Activated CD4-positive, alpha-beta T cell treated with anti-CD3 and anti-CD28 coated beads for 24 hours (primary cell): ENCODE results near the gene H2BK1.

Experiments used
- DNase-seq, 2 donors: peaks; one replicate each; pipeline ENCODE4 v3.0.0-alpha.2; 2020; ENCODE audit warnings: low read depth in 2 of 2

H2BK1 gene

DNA sequence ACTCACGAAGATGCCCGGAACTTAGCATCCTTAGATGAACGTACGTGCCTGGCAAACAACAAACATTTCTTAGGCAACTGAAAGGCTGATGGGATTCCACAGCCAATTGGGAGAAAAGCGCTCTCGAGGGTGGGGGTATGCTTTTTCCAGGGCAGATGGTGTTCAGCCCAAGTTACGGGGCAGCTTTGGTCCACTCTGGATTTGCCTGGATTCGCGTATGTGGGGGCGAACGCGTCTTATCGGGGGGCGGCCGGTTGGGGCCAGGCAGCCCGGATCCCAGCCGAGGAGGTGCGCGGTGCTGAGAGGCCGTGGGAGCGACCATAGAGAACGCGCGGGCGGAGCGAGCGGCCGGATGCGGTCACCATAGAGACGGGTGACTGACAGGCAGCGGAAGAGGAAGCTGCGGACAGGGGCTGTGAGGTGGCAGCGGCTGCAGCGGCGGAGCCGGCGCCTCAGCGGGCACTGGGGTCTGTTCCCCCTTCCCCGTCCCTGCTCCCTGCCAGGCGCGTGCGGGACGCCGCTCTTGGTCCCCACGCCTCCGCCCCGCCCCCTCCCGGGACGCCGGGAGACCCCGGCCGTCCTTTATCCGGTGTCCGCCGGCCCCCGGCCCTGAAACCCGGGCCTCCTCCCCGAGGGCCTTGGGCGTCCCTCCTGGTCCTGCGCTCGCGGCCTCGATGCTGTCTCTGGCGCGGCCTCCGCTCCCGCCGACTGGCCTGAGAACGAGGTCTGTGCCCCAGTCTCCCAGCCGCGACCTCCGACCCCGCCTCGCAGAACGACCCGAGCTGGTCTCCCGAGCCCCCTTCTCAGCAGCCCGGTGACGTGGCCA, 22.0 kb upstream of the H2BK1 start, which contains the start of gene CHPF2:
Gene CHPF2, plus strand, starts transcription at position 393 of the 826 bp plus-strand sequence. CDS start 1,529 bp downstream, outside the sequence.
- peak; percentile 82 to 87 for DNase-seq

DNA sequence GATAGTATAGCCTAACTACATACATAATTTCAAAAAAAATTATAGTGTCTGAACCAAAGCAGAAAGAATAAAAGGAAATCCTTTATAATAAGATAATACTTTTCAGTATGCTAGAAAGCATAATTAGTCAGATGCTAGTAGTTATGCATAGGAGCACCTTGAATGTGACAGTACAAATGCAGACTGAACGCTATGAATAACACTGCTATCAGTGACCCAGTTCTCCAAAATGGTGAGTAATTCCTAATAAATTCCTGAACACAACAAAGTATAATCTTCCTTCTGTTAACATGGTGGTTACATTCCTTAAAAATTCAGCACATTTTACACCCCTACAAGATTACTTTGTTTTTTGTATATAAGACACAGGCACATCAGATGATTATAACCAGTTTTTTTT, 20.8 kb upstream of the H2BK1 start:
- DNase-seq, result no peak

DNA sequence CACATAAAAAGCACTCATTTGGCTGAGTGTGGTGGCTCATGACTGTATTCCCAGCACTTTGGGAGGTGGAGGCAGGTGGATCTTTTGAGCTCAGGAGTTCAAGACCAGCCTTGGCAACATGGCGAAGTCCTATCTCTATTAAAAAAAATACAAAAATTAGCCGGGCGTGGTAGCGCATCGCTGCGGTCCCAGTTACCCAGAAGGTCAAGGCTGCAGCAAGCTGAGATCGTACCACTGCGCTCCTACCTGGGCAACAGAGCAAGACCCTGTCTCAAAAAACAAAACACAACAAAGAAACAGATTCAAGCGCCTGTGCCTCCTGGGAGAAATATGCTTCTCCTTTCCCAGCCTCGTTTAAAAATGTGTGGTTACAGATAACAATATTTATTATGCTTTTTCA, 19.0 kb upstream of the H2BK1 start:
- no peak for DNase-seq

- no peak for DNase-seq
Observed at GRCh38 chr7:151228024-151228866, 18.0 kb upstream of the H2BK1 start.

DNA sequence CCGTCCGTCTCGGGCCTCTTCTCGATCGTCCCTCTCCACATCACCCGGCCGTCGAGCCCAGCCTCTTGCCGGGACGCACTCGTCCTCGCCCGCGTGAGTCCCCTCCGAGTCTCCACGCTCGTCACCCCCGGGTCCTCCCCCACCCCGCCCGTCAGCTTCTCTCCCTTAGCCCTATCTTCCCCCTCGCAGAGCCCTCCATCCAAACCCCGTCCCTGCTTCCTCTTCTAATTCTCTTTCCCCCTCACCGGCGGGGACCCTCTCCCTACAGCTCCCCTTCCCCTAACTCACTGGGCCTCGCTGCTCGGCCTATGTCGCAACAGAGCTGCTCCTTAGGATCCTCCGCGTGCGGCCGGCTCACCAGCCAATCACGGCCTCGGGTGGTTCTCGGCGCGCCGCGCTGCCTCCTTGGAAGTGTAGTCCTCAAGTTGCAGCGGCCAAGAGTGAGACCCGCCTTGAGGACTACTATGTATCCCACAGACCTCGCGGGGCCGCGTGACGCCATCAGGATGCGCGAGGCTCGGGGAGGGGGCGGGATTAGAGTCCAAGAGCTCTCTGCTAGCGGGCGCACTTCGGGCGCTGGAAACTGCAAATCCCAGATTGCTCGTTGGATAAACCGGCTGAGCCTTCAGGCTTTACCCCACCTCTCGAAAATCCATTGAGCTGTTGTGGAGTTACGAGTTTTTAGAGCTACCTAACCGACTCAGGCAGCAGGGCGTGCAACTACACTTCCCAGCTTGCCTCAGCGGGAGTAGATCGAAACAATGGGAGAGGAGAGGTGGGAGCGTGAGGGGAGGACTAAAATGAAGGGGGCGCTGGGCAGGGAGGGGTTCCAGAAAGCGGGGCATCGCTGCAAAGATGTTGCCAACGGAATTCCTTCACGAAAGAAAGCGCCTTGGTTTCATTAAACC, 16.8 kb upstream of the H2BK1 start, which contains the start of gene ABCF2:
Gene ABCF2, minus strand, starts transcription at position 331 of the 908 bp plus-strand sequence. CDS start 747 bp downstream, outside the sequence.
- peak; percentile 94 to 99 for DNase-seq

- DNase-seq, result no peak
Observed at GRCh38 chr7:151226560-151226874, 16.2 kb upstream of the H2BK1 start.

DNA sequence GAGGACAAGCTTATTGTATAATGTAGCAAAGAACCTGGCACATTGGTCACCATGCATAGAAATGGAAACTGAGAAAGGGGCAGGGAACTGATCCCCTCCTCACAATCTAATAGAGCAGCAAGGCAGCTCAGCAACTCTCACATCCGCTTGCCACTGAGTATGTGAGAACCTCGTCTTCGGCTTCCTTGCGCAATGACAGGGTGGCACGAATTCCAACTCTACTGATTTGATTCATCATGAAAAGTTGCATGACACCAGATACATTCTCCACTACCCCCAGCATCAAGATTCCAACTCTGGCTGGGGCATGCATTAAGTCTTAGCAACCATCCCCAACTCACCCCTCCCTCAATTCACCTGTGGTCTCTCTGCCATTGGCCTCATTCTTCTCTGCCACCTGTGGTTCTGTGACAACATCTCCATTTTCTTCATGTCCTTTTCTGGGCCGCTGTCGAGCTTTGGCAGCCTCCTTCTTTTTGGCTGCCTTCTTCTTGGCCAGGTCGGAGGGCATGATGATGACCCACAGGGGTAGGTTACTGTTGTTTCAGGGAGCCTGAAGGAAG, 15.7 kb upstream of the H2BK1 start:
- DNase-seq, result no peak

- no peak for DNase-seq
Observed at GRCh38 chr7:151223728-151224127, 13.4 kb upstream of the H2BK1 start.

DNA sequence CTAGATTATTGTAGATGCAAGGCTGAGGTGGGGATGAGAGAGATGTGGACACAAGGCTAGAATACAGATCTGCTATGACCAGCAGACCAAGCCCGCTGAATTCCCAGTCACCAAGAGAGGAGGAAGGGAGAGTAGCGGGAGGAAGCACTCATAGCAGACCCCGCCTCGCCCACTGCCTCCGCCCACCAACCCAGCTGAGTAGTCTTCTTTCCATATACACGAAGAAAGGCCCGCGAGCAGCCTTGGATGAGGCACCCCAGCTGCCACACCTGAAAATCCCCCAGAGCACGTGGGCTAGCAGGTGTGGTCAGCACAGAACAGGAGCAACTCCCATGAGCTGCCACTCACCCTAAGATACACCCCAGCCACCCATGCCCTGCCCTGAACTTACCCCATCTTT, 7.9 kb upstream of the H2BK1 start:
- no peak for DNase-seq

- no peak for DNase-seq
Observed at GRCh38 chr7:151215396-151215795, 5.1 kb upstream of the H2BK1 start.

GRCh38 chr7:151213826-151214225, 3.5 kb upstream of the H2BK1 start:
- no peak for DNase-seq

DNA sequence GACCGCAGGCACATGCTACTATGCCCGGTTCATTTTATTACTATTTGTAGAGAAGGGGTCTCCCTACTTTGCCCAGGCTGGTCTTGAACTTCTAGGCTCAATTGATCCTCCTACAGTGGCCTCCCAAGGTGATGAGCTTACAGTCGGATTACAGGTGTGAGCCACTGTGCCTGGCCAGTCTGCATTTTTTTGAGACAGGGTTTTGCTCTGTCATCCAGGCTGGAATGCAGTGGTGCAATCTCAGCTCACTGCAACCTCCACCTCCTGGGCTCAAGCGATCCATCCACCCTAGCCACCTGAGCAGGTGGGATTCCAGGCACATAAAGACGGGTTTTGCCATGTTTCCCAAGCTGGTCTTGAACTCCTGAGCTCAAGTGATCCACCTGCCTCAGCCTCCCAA, 2.3 kb upstream of the H2BK1 start:
- DNase-seq, result no peak

DNA sequence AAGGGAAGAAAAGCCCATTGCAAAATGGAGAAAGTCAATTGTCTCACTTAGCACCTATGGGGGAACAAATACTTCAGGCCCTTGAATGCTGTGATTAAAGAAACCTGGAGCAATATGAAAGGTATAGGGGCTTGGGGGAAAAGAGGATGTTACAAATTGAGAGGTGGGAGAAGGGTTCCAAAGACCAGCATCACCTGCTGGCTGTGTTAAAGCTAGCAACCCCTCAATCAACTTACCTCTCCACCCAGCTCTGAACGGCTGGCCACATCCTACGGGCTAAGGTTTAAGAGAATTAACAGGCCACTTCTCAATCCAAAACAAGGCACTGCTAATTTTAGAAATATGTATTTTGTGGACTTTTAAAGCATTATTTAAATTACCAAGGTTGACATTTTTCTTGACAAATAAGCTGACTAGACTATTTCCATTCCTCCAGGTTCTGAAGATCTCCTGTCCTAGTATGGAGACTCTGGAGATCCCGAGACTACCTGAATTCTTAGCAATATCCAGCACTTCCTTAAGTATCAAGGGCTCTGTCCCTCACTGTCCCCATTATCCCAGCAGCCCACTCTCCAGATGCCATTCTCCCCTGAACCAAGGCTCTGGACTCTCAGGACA, 976 bp upstream of the H2BK1 start:
- no peak for DNase-seq

GRCh38 chr7:151209588-151209987, 700 bp downstream of the H2BK1 start:
- no peak for DNase-seq

DNA sequence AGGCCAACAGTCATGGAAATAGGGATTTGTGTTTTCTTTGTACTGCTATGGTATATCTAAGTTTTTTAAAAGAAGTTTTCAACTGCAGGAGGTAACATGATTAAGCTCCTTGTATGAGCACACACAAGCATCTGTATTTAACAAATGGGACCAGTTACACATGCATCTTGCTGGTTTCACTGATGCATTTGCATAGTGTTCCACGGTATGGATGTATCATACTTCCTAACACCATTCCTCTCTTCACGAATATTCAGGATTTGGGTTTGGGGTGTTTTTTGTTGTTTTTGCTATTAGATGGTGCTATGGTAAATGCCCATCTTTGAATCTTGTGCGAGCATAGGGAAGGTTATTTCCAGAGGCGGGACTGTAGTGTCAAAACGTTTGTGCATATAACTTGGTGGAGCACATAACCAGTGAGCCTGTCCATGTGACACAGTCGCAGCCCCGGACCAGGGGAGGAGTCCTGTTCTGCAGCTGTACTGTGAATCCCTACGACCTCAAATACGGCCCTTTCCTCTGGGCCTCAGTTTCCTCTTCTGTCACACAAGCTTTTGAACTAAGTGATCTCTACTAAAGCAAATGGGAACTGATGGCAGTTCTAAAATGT, 1.9 kb downstream of the H2BK1 start:
- no peak for DNase-seq

GRCh38 chr7:151207804-151208203, 2.5 kb downstream of the H2BK1 start:
- no peak for DNase-seq

DNA sequence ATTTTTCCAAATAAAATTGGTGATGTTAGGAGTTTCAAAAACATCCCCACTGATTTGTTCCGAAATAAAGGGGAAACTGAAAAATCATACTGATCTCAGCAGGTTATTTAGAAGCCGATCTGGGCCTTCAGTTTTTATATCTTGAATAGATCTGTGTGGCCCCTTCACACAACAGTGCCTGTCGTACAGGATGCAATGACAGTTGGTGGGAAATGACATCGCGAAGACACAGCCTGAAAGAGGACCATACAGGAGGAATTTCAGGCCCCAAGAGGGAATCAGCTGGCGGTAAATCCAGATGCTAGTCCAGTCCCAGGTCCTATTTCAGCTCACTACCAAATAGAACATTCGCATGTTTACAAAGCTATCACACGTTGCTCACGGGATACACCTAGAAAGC, 3.0 kb downstream of the H2BK1 start:
- DNase-seq, result no peak

DNA sequence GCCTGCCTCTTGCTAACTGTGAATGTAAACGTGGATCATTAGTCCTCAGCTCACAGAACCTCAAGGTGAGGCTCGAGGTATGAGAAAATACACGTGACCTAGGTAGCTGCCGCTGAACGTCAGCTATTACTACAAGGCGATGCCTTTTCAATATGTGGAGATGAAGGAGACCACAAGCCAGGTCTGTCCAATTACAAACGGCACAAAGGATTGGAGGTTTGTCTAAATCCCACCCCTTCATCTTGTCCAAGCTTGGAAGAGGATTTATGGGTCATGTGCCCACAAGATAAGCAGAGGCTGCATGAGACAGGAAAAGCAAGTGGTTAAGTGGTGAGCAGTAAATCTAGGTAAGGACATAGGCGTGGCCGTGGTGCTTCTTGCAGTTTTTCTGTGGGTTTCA, 3.4 kb downstream of the H2BK1 start:
- DNase-seq, result no peak

DNA sequence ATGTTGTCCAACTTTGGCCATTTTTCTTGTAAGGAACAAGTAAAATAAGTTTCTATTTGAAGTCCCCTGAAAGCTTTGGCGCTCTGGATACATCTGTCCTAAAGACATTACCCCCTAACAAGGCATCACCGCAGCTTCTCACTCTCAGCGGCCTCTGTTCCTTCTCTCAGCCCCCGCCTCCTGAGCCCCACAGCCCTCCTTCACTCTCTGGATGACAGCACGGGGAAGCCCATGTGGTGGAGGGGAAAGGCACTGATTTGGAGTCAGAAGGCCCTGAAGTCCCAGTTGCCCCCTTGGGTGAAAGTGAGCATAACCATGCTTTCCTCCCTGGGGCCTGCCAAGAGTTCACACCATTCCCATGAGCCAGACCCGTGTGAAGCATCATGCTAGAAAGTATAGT, 4.6 kb downstream of the H2BK1 start:
- DNase-seq, result no peak

GRCh38 chr7:151204383-151205032, 5.8 kb downstream of the H2BK1 start:
- no peak for DNase-seq
